GM18868 (cell line): Measurements from ENCODE around the gene DCAF16.

ENCODE experiments used
- ATAC-seq: cut with Tn5 transposase; IDR thresholded peaks from one replicate; pipeline ENCODE4 v1.9.1; 2021; ENCODE audit warnings: mild to moderate bottlenecking, moderate library complexity; ENCODE audit not compliant: unreplicated experiment

Gene DCAF16

DNA sequence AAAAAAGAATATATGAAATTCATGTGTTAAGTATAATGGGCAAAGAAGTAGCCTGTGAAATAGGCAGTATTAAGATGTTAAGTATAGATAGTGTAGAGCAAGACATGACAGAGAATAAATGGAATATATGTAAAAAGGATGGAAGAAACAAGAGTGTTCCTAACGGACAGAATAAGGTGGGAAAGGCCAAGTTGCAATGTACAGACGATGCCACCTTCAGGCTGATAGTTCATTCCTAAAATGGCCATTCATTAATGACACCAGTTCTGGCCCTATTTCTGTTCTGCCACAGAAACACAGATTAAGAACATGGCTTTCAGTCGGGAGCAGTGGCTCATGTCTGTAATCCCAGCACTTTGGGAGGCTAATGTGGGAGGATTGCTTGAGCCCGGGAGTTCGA, 24.7 kb downstream of the DCAF16 start:
- no peak for ATAC-seq

DNA sequence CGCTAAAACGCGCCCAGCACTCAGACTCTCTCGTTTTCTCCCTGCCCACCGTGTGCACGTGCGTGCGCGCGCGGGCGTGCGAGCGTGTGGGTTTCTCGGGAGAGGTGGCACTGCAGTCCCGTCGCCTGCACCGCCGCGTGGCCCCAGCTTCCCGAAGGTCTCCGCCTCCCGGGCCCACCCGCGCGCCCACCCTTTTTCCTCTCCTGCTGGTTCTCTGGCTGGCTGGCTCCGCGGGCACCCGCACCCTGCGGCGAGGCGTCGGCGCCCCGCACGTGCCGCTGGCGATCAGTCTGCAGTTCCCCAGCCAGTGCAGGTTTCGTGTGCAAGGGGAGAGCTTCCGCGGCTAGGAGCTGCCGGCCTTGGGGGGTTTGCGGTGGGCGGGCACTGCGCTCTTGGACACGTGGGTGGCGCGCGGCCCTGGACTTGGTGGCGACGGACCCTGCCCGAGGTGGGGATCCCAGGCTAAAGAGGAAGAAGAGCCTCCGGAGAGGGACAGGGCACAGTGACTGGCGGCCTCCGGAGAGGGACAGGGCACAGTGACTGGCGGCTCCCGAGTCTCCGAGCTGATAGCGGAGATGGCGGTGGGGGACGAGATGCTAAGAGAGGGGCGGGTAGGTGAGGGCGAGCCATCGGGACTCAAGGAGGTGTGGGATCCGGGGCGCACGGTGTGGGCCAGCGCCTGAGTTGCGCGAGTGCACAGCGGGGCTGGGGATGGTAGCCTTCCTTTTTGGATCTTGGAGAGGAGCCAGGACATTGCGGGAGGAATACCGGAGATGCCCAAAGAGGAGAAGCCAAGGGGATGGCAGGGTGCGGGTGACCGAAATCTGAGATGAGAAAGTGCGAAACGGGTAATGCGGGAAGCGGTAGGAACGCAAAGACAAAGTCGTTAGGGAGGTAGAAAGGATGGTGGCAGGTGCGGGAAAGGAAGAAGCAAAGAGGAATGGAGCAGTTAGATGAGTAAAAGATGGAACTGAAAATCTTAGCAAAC, 29.0 kb downstream of the DCAF16 start, which contains the start of gene FAM184B:
TSS of gene FAM184B (minus strand) at position 322 of the 988 bp plus-strand sequence. CDS start 322 bp downstream, outside the sequence.
- no peak for ATAC-seq

DNA sequence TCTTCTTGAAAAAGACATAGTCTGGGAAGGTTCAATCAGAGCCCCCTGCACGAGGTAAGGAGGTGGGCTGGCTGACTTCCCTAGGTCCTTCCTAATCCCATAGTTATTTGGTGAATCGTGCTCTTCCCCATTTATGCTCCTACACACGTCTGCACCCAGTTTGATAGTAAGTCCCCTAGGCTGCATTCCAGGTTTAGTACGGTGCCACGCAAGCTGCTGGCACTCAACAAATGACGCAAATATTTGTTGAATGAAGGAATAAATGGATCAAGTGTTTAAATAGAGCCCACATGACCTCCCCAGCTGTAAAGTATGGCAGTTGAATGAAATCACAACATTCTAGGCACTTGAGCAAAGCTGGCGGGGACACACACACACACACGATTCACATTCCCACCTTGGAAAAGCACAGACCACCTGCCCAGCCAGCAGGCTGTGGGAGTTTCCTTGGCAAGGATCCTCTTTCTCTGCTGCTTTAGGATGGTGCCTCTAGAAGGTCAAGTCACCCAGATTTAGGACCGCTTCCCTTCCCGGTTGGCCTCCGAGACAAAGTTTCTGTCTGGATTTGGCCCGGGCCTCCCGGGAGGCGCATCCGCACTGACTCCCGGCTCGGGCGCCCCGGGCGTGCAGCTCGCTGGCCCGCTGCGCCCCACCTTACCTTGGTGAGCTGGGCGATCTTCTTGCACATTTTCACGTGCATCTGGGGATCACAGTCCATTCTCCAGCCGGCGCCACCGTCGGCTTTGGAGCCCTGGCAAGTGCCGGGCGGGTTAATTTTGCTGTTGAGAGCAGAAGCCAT, 29.9 kb downstream of the DCAF16 start:
- ATAC-seq = no peak

DNA sequence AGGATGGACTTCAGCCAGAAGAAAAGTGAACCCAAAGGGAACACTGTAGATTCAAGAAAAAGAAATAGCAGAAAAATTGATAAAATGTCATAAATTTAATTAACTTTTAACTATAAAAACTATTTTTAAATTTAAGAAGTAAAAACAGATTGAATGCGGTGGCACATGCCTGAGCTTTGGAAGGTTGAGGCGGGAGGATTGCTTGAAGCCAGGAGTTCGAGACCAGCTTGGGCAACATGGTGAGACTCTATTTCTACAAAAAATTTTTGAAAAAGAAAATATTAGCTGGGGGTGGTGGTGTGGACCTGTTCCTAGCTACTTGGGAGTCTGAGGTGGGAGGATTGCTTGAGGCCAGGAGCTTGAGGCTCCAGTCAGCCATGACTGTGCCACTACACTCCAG, 32.1 kb downstream of the DCAF16 start:
- no peak for ATAC-seq

DNA sequence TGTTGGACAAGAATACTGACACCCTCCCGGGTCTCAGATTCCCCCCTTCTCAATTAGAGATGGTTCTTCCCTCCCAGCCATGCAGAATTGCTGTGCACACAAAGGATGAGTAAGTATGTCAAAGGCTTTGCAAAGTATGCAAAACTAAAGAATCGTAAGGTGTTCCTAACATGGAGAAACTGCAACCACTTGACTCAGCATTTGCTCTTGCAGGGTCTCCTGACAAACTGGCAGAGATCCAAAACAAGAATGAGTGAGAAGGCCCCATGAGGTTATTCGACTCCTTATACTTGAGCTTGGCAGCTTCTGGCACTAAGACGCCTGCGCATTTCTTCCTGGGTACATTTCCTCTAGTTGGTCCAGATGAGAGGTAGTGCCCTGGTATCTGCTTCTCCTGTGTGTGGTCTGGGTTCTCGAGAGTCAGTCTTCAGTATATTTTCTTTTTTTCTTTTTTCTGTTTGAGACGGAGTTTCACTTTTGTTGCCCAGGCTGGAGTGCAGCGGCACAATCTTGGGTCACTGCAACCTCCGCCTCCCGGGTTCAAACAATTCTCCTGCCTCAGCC, 37.3 kb downstream of the DCAF16 start:
- ATAC-seq = no peak

DNA sequence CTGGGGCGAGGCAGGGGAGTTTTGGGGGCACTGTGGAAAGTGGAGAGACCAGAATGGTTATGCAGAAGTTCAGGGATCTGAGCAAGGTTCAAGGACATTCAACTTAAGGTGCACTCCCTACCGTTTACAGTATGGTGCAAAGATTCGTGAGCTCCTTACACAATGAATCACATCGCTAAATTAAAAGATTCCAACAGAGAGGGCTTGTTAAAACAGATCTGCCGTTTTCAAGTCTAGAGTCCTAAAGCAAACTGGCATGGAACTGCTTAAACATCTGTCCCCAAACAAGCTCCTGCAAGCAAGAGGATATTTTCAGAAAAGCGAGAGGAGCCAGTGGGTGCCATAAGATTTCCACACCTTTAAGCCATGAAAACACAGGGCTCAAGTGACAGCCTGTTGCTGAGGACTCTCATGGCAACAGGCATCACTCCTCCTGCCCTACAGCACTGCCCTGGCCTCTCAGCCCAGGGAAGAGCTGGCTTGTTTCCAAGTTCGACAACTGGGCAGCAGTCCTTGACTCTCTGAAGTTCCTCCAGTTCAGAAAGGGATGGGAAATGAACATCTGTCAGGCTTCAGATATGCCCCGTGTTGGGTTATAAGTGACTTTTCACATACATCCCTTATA, 39.2 kb downstream of the DCAF16 start:
- ATAC-seq = no peak

DNA sequence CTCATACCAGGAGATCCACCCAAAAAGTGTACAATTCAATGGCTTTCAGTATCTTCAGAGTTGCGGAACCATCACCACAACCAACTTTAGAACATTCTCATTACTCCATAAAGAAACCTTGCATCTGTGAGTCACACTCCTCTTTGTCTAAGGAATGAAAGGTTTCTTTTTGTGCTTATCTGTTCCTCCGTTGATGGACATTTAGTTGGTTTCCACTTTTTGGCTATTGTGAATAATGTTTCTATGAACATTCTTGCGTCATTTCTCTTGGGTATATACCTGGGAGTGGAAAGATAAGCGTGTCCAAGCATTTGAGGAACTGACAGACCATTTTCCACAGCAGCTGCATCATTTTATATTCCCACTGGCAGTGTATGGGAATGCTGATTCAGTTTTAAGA, 39.7 kb downstream of the DCAF16 start:
- no peak for ATAC-seq

DNA sequence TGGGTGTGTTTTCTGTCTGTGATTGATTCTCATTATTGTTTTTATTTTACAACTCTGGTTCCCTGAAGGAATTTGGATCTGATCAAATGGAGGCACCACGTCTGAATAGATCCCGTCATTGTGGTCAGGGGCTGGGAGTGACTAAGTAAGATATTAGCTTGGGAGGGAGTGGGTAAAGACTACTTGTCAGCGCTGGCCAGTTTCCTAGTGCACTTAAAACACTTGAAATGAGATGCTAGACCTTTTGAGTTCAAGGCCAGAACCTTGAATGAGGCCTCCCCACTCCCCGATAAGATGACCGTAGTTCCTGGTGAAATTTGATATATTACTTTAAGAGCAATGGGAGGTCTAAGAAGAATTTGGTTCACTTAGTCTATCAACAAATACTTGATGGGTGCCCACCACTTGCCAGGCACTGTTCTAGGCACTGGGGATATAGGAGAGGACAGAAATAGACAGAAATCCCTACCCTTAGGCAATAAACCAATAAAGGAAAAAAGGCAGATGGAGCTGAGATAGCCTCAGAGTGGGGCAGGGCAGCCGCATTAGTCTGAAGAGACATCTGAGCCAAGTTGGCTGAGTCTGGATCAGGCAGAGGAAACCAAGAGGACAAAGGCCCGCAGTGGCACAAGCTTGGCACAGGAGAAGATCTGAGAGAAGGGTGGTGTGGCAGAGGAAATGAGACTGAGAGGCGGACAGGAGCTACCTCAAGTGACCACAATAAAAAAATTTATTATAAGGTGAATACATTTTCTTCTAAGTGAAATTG, 41.0 kb downstream of the DCAF16 start:
- ATAC-seq = no peak

DNA sequence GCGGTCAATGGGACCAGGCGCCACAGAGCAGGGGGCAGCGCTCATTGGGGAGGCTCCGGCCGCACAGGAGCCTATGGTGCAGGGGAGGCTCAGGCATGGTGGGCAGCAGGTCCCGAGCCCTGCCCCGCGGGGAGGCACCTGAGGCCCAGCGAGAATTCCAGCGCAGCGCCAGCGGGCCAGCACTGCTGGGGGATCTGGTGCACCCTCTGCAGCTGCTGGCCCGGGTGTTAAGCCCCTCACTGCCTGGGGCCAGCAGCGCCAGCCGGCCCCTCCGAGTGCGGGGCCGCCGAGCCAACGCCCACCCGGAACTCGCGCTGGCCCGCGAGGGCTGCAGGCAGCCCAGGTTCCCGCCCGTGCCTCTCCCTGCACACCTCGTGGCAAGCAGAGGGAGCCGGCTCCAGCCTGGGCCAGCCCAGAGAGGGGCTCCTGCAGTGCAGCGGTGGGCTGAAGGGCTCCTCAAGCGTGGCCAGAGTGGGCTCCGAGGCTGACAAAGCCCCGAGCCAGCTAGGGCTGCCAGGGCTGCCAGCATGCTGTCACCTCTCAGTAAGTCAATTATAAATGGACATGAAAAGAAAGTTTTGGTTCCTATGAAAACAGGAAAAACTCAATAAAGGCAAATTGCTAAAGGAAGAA, 43.6 kb downstream of the DCAF16 start:
- ATAC-seq = no peak

DNA sequence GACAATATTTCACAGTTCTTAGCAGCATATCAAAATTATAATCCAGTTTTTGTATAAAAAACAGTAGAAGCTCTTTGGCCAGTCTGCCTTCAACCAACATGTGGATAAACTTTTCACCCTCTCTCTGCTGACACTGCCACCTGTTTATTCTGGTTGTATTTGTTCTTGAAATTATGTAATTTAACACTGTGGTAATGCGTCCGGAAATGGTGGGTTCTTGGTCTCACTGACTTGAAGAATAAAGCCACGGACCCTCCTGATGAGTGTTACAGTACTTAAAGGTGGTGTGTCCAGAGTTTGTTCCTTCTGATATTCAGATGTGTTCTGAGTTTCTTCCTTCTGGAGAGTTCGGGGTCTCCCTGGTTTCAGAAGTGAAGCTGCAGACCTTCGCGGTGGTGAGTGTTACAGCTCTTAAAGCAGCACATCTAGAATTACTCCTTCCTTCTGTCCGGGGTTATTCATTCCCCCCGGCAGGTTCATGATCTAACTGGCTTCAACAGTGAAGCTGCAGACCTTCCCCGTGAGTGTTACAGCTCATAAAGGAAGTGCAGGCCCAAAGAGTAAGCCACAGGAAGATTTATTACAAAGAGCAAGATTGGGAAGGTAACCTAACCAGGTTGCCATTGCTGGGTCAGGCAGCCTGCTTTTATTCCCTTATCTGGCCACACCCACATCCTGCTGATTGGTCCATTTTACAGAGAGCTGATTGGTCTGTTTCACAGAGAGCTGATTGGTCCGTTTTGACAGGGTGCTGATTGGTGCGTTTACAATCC, 44.9 kb downstream of the DCAF16 start:
- no peak for ATAC-seq

DNA sequence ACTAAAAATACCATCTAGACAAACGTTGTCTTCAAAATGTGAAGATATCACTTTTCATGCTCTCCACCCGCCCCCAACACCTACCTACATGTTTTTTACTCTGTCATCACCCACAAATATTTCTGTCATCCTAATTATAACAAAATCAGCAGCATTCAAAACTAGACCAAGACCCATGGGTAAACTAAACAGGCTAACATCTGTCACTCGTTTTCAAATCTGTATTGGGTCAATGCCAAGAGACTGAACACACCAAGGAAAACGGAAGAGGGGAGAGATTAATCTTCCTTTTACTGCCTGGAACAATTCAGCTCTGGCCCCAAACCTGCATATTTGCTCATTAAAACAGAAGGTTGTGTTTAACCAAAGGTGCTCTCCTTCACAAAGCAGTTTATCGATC, 46.6 kb downstream of the DCAF16 start:
- no peak for ATAC-seq

DNA sequence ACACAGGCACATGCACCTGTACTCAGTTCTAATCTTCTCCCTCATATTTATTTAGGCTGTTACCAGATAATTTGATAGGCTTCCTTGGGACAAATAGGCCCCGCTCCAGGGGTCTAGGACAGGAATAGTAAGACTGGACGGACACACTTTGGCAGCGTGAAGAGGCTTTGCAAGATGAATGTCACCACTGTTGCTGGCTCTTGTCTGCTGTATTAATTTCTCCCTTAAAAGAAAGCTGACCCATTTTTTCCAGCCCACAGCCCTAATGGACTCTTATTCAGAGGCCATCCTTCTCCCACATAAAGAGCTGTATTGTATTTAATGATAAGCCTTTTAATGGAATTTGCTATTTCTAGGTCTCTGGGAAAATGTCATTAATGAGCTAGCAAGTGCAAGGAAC, 47.1 kb downstream of the DCAF16 start:
- no peak for ATAC-seq

DNA sequence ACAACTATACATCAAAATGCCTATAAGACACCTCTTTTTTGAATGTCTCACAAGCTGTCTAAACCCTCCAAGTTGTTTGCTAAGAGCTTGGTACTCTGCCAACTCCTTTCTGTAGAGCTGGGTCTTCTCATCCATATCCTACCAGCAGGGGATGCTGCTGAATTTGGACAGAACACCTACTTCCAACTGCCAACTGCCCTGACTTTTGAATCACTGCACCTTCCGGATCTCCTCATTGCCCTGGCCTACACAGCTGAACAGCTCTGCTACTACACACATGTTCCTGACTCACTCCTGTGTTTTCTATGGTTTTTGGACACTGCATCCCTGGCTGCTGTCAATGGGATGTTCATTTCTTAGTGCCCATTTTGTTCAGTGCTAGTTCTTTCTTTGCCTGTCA, 47.8 kb downstream of the DCAF16 start:
- ATAC-seq = no peak

DNA sequence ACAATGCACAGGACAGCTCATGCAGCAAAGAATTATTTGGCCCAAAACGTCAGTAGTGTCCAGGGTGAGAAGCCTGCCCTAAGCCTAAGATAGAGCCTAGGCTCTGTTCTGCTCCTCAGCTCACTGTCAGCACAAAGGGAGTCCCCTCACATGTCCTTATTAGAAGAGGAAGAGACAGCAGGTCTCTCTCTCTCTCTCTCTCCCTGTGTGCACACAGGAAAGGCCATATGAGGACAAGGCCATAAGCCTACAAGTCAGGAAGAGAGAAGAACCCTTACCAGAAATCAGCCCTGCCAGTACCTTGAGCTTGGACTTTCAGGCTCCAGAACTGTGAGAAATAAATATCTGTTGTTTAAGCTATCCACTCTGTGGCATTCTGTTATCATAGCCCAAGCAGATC, 49.5 kb downstream of the DCAF16 start:
- no peak for ATAC-seq

DNA sequence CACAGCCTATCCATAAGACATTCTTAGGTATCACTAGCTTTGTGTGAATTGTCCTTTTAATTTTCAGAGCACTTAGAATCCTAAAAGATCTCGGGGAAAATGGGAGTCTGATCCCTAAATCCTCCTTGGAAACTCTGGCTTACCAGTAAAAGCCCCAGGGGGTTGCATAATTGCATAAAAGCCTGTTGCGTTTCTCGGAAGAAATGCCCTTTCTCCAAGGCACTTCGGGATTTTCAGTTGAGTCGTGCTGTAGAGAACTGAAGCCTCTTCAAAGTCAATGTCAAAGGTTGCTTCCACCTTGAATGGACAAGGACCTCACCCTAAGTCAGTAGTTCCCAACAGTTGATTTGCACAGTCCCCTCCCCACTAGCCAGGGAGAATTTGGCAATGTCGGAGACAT, 49.9 kb downstream of the DCAF16 start:
- no peak for ATAC-seq

DNA sequence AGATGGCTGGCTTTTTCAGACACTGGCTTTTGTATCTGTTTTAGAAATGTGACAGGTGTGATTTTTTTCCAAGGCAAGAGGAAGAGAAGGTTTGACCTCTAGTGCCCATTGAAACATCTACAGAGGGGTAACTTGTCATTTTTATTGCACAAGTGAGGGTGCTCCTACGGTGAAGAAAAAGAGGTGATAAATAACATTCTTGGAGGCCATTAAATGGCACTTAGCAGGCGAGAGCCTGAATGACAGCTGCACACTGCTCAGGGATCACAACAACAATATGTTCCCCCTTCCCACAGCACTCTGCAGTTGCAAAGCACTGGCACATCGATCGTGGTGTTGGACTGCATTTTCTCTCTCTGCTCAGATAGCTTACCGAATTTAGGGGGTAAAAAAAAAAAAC, 52.1 kb downstream of the DCAF16 start:
- ATAC-seq = no peak

DNA sequence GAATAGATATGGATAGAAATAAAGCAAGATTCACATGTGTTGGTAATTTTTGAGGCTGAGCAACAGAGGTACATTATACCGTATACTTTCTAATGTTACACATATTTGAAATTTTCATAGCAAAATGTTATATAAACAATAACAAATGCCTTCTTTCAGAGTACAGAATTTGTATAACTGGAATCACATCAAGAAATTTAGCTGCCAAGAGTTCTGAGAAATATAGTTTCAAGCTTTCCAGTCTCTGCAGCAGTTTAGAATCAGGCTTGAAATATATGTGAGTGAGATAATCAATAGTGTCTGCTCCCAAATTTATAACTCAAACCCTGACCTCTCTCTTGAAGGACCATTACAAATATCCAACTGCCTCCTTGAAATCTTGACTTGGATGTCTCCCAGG, 52.9 kb downstream of the DCAF16 start:
- no peak for ATAC-seq

DNA sequence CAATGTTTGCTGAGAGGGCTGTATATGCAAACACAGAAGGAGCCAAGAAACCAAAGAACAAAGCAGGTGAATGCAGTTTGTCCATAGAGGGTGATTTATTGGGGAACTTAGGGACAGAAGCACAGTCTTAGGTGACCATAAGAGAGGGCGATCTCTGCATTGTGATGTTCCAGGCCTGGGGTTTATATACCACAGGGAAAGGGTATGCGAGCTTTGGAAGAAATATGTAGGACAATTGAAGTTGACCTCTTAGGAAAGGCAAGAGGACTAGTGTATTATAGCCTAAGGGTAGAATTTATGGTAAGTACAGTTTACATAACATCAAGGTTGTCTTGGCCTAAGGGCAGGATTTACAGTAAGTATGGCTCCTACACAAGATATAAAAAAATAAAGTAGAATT, 56.9 kb downstream of the DCAF16 start:
- ATAC-seq = no peak
